K562 (cell line): ENCODE measurements around the gene ZNF235. TPM values are rescaled to one million over a fixed set of nuclear protein-coding genes. Genes with fewer than 3 reads are reported as not detected.

Experiments used
- BCL6 ChIP-seq: fragments of 250-450 bp; sonication (Bioruptor Pico); IDR thresholded peaks from 2 replicates; pipeline ENCODE4 v1.4.0; 2020
- GABPA ChIP-seq: fragments of 200-800 bp; sonication (Bioruptor generic); conservative IDR thresholded peaks from 2 replicates; pipeline ENCODE4 v1.6.1; 2016; ENCODE audit warnings: low read depth, missing genetic modification characterization, missing compliant biosample characterization
- GMEB1 ChIP-seq: fragments of 250-450 bp; sonication (Bioruptor Pico); IDR thresholded peaks from 2 replicates; pipeline ENCODE4 v1.4.0; 2020; ENCODE audit warnings: mild to moderate bottlenecking
- KAT2B ChIP-seq: IDR thresholded peaks from one replicate; pipeline ENCODE4 v1.6.1; 2012; ENCODE audit warnings: low read depth, mild to moderate bottlenecking, control low read depth, inconsistent platforms, low read length, moderate library complexity
- MTA3 ChIP-seq: fragments of 450-650 bp; formaldehyde crosslinking; IDR thresholded peaks from 2 replicates; pipeline ENCODE4 v1.6.1; 2017; ENCODE audit warnings: mild to moderate bottlenecking, borderline replicate concordance
- SOX6 ChIP-seq: fragments of 450-650 bp; IDR thresholded peaks from 2 replicates; pipeline ENCODE4 v1.6.1; 2014; ENCODE audit warnings: mild to moderate bottlenecking
- TCF7L2 ChIP-seq: fragments of 150-350 bp; IDR thresholded peaks from 2 replicates; pipeline ENCODE4 v1.6.1; 2016; ENCODE audit warnings: low read depth, mild to moderate bottlenecking, low read length, moderate library complexity
- ZNF12 ChIP-seq: sonication (generic); formaldehyde crosslinking; IDR thresholded peaks from 2 replicates; pipeline ENCODE4 v1.4.0; 2020; ENCODE audit warnings: mild to moderate bottlenecking, missing genetic modification reagents
- ZNF444 ChIP-seq: fragments of 250-450 bp; sonication (Bioruptor Pico); IDR thresholded peaks from 2 replicates; pipeline ENCODE4 v1.4.0; 2020; ENCODE audit warnings: mild to moderate bottlenecking, moderate library complexity
- ZNF584 ChIP-seq: fragments of 200-800 bp; sonication (Bioruptor generic); IDR thresholded peaks from 2 replicates; pipeline ENCODE4 v1.6.1; 2016; ENCODE audit warnings: low read depth, mild to moderate bottlenecking, missing genetic modification characterization, missing compliant biosample characterization
- polyA plus RNA-seq, 8 experiments: library from polyadenylated mRNA; depleted of rRNA in 4 of 8; stranded (reverse) in 5 of 8; unstranded in 3 of 8; fragments of >200 nt; fragmentation: Nextera tagmentation in 2 of 8; fragmentation: Illumina TruSeq in 1 of 8; extraction: Ambion mirVana in 2 of 8; extraction: Trizol in 1 of 8; gene quantifications; 2 replicates each; pipeline versions ENCODE4 v1.2.1 to v1.2.3, GENCODE V29; 2011 to 2014; ENCODE audit warnings: inconsistent platforms in 1 of 8, missing spikeins in 1 of 8
- total RNA-seq, 7 experiments: library from RNA; depleted of rRNA in 6 of 7; stranded (reverse); fragments of >200 nt in 6 of 7; fragmentation: Illumina TruSeq in 2 of 7; extraction: Trizol in 2 of 7; gene quantifications; 2 replicates each; pipeline versions ENCODE4 v1.2.1 to v1.2.3, GENCODE V29; 2011 to 2021; ENCODE audit warnings: low replicate concordance in 1 of 7
- TF ChIP-seq, protein P1 (sequence below): sonication (generic); formaldehyde crosslinking; IDR thresholded peaks from 2 replicates; pipeline ENCODE4 v1.8.0; 2022; ENCODE audit warnings: missing genetic modification reagents, mild to moderate bottlenecking, borderline replicate concordance
- TF ChIP-seq, protein P2 (sequence below), 2 experiments: fragments of 450-650 bp; conservative IDR thresholded peaks; 2 replicates each; pipeline ENCODE4 v1.6.1; 2017; ENCODE audit warnings: mild to moderate bottlenecking in 2 of 2, moderate library complexity in 2 of 2
- TF ChIP-seq, protein P3 (sequence below), 2 experiments: fragments of 450-650 bp; formaldehyde crosslinking in 1 of 2; IDR thresholded peaks; 2 replicates each; pipeline versions ENCODE4 v1.4.0 to v1.6.1; 2014 to 2020; ENCODE audit warnings: mild to moderate bottlenecking in 2 of 2, borderline replicate concordance in 1 of 2, low read depth in 1 of 2

Gene ZNF235
- total and polyA plus RNA-seq, 9 of the 15 experiments (the other 6 are each of a cell fraction or from before 2014, with no cell fraction given) = 0.68 to 2.9 (median 1.3) TPM

DNA sequence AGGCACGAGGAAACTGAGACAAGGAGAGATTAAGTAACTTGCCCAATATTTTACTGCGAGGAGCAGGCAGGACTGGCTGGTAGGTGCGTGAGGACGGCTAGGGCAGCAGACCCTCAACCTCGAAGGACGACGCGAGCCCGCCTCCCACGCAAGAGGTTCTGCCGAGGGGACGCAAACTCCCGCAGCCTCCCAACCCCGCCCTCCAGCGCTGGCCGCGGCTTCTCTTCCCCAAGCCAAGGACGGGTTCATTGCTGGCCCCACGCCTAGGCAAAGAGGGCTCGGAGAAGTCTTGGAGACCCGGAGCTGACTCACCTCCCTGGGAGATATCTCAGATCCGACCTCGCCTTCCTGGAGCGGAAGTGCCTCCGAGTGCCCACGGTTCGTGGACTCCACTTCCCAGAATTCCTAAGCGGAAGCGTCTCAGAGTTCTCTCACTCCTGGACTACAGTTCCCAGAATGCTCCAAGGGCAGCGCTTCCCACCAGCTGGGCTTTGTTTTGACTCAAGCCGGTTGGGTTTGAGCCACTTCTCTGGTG is at the start of gene ZNF235 (continued):
- TF ChIP-seq GMEB1 (CRISPR knock-in tag) (peak; percentile 9; the same call in 1 of the 2 replicates), TCF7L2 (no peak), GABPA (peak; percentile 97), ZNF12 (no peak), ZNF444 (CRISPR knock-in tag) (no peak), BCL6 (CRISPR knock-in tag) (no peak), ZNF584 (CRISPR knock-in tag) (peak; percentile 38; the same call in 1 of the 2 replicates), SOX6 (peak; percentile 24; the same call in 1 of the 2 replicates), MTA3 (peak; percentile 43; the same call in 1 of the 2 replicates), KAT2B (no peak)
- TF ChIP-seq, protein P1, sequence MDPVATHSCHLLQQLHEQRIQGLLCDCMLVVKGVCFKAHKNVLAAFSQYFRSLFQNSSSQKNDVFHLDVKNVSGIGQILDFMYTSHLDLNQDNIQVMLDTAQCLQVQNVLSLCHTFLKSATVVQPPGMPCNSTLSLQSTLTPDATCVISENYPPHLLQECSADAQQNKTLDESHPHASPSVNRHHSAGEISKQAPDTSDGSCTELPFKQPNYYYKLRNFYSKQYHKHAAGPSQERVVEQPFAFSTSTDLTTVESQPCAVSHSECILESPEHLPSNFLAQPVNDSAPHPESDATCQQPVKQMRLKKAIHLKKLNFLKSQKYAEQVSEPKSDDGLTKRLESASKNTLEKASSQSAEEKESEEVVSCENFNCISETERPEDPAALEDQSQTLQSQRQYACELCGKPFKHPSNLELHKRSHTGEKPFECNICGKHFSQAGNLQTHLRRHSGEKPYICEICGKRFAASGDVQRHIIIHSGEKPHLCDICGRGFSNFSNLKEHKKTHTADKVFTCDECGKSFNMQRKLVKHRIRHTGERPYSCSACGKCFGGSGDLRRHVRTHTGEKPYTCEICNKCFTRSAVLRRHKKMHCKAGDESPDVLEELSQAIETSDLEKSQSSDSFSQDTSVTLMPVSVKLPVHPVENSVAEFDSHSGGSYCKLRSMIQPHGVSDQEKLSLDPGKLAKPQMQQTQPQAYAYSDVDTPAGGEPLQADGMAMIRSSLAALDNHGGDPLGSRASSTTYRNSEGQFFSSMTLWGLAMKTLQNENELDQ (CRISPR knock-in tag) = no peak
- TF ChIP-seq, protein P2, sequence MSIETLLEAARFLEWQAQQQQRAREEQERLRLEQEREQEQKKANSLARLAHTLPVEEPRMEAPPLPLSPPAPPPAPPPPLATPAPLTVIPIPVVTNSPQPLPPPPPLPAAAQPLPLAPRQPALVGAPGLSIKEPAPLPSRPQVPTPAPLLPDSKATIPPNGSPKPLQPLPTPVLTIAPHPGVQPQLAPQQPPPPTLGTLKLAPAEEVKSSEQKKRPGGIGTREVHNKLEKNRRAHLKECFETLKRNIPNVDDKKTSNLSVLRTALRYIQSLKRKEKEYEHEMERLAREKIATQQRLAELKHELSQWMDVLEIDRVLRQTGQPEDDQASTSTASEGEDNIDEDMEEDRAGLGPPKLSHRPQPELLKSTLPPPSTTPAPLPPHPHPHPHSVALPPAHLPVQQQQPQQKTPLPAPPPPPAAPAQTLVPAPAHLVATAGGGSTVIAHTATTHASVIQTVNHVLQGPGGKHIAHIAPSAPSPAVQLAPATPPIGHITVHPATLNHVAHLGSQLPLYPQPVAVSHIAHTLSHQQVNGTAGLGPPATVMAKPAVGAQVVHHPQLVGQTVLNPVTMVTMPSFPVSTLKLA (conservative IDR thresholded peaks at IDR 0.05) = peak; percentile 40 to 51; a peak in 3 of 4 replicates
- TF ChIP-seq, protein P3, sequence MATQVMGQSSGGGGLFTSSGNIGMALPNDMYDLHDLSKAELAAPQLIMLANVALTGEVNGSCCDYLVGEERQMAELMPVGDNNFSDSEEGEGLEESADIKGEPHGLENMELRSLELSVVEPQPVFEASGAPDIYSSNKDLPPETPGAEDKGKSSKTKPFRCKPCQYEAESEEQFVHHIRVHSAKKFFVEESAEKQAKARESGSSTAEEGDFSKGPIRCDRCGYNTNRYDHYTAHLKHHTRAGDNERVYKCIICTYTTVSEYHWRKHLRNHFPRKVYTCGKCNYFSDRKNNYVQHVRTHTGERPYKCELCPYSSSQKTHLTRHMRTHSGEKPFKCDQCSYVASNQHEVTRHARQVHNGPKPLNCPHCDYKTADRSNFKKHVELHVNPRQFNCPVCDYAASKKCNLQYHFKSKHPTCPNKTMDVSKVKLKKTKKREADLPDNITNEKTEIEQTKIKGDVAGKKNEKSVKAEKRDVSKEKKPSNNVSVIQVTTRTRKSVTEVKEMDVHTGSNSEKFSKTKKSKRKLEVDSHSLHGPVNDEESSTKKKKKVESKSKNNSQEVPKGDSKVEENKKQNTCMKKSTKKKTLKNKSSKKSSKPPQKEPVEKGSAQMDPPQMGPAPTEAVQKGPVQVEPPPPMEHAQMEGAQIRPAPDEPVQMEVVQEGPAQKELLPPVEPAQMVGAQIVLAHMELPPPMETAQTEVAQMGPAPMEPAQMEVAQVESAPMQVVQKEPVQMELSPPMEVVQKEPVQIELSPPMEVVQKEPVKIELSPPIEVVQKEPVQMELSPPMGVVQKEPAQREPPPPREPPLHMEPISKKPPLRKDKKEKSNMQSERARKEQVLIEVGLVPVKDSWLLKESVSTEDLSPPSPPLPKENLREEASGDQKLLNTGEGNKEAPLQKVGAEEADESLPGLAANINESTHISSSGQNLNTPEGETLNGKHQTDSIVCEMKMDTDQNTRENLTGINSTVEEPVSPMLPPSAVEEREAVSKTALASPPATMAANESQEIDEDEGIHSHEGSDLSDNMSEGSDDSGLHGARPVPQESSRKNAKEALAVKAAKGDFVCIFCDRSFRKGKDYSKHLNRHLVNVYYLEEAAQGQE (IDR thresholded peaks at IDR 0.05; ENCODE audit: borderline replicate concordance) = no peak
- TF ChIP-seq, protein P3 (CRISPR knock-in tag; IDR thresholded peaks at IDR 0.05; ENCODE audit: low read depth) = 0 out of 2 replicates have a peak, but pooled peaks have one; percentile 47
